ENCODE results near the gene GNAQ. TPM values are rescaled to one million over a fixed set of nuclear protein-coding genes. Genes with fewer than 3 reads are reported as not detected.

Gene GNAQ
- total and polyA plus RNA-seq, 3 donors from 2014 or later = 23.5 to 42.9 (median 39.4) TPM

- no peaks in the 10 kb centered on the region for H3K9me3 ChIP-seq
- TF ChIP-seq CTCF (IDR thresholded peaks at IDR 0.05) (no peak), POLR2A (IDR thresholded peaks at IDR 0.05) (no peak)
- peak; percentile 50 for DNase-seq
- no peaks in the 10 kb centered on the region for H3K27me3 ChIP-seq
- H3K36me3 ChIP-seq (ENCODE audit: low read depth, missing control alignments) = no peaks in the 10 kb centered on the region
- H3K4me3 ChIP-seq = peak overlapping the region; percentile 74 to 85
- peaks cover 19% of the 10 kb centered on the region for H3K4me1 ChIP-seq
- H3K27ac ChIP-seq = peak overlapping the region; percentile 88 to 97
- WGBS, 2 donors = 2 to 5% methylated on average over 8 of the region's 8 CpGs
- intact Hi-C loops (cut with DNase I; ENCODE audit: low total_unique reads) = no loop called here
Measured at GRCh38 chr9:78030296-78030552, 1.4 kb downstream of the GNAQ start.

- H3K4me1 ChIP-seq = peaks cover 19% of the 10 kb centered on the region
- DNase-seq = no peak
- no peaks in the 10 kb centered on the region for H3K9me3 ChIP-seq
- peak overlapping the region; percentile 88 to 97 for H3K27ac ChIP-seq
- TF ChIP-seq CTCF (IDR thresholded peaks at IDR 0.05) (no peak), POLR2A (IDR thresholded peaks at IDR 0.05) (no peak)
- WGBS, 2 donors = 2% methylated on average over 7 of the region's 7 CpGs
- peak overlapping the region; percentile 74 to 85 for H3K4me3 ChIP-seq
- H3K36me3 ChIP-seq (ENCODE audit: low read depth, missing control alignments) = no peaks in the 10 kb centered on the region
- intact Hi-C loops (cut with DNase I; ENCODE audit: low total_unique reads) = no loop called here
- H3K27me3 ChIP-seq = no peaks in the 10 kb centered on the region
Measured at GRCh38 chr9:78029551-78030295, 1.9 kb downstream of the GNAQ start.

- intact Hi-C loops (cut with DNase I; ENCODE audit: low total_unique reads) = no loop called here
- no peaks in the 10 kb centered on the region for H3K27me3 ChIP-seq
- H3K4me3 ChIP-seq = no peak overlapping the region
- no peak for DNase-seq
- H3K4me1 ChIP-seq = peaks cover 17% of the 10 kb centered on the region
- 49 to 56% methylated on average over 1 of the region's 1 CpG for WGBS, 2 donors
- H3K27ac ChIP-seq = peak overlapping the region; percentile 55 to 88
- H3K36me3 ChIP-seq (ENCODE audit: low read depth, missing control alignments) = no peaks in the 10 kb centered on the region
- no peak for TF ChIP-seq CTCF (IDR thresholded peaks at IDR 0.05)
- TF ChIP-seq POLR2A (IDR thresholded peaks at IDR 0.05) = no peak
- no peaks in the 10 kb centered on the region for H3K9me3 ChIP-seq
Measured at GRCh38 chr9:78028926-78029325, 2.7 kb downstream of the GNAQ start.

GRCh38 chr9:78026947-78027346, 4.7 kb downstream of the GNAQ start:
- no peaks in the 10 kb centered on the region for H3K27me3 ChIP-seq
- TF ChIP-seq CTCF (IDR thresholded peaks at IDR 0.05) = no peak
- no peak for TF ChIP-seq POLR2A (IDR thresholded peaks at IDR 0.05)
- no peak overlapping the region for H3K27ac ChIP-seq
- peaks cover 15% of the 10 kb centered on the region for H3K4me1 ChIP-seq
- DNase-seq = no peak
- H3K9me3 ChIP-seq = no peaks in the 10 kb centered on the region
- no peaks in the 10 kb centered on the region for H3K36me3 ChIP-seq (ENCODE audit: low read depth, missing control alignments)
- no peak overlapping the region for H3K4me3 ChIP-seq
- intact Hi-C loops (cut with DNase I; ENCODE audit: low total_unique reads) = no loop called here

GRCh38 chr9:78026416-78026815, 5.2 kb downstream of the GNAQ start:
- no peak for DNase-seq
- Histone ChIP-seq H3K27me3 (no peaks in the 10 kb centered on the region), H3K4me3 (no peak overlapping the region), H3K4me1 (peaks cover 15% of the 10 kb centered on the region), H3K9me3 (no peaks in the 10 kb centered on the region), H3K36me3 (ENCODE audit: low read depth, missing control alignments) (no peaks in the 10 kb centered on the region), H3K27ac (peak overlapping the region in 1 of 2 donors; percentile 7)
- intact Hi-C loops (cut with DNase I; ENCODE audit: low total_unique reads) = no loop called here
- no peak for TF ChIP-seq CTCF (IDR thresholded peaks at IDR 0.05)
- no peak for TF ChIP-seq POLR2A (IDR thresholded peaks at IDR 0.05)
- WGBS, 2 donors = 80 to 83% methylated on average over 1 of the region's 1 CpG

Measured in testis (tissue), 3 donors.